Fibroblast of skin of back (primary cell): Measurements from ENCODE around the gene PTPN14.

Source experiments
- DNase-seq: peaks from one replicate; pipeline ENCODE4 v3.0.0-alpha.2; 2013

The PTPN14 gene

DNA sequence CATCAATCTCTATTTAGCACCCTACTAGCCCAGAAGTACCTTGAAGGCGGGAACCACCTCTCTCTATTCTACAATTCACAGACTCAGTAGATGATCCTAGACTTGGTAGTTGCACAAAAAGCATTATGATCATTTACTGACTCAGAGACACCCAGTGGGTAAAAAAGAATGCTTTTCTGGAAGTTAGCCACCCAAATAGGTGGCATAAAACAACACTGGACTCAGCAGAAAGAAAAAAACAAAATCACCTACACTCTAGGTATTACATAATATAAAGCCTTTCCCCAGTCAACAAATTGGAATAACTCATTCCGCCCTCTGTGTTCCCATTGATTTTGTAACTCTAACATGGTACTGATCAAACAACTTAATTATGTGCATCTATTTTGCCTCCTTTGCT is 126.3 kb downstream of the PTPN14 start:
- DNase-seq: no peak

DNA sequence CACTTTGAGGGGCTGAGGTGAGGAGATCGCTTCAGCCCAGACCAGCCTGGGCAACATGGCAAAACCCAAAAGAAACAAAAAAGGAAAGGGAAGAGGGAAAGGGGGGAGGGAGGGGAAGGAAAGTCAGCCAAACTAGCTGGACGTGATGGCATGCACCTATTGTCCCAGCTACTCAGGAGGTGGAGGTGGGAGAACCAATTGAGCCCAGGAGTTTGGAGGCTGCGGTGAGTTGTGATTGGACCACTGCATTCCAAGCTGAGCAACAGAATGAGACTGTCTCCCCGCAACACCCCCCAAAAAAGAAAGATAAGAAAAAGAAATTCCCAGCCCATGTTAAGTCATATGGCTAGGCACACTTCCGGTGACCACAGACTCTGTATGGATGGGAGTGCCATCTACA is 128.4 kb downstream of the PTPN14 start:
- DNase-seq: no peak

DNA sequence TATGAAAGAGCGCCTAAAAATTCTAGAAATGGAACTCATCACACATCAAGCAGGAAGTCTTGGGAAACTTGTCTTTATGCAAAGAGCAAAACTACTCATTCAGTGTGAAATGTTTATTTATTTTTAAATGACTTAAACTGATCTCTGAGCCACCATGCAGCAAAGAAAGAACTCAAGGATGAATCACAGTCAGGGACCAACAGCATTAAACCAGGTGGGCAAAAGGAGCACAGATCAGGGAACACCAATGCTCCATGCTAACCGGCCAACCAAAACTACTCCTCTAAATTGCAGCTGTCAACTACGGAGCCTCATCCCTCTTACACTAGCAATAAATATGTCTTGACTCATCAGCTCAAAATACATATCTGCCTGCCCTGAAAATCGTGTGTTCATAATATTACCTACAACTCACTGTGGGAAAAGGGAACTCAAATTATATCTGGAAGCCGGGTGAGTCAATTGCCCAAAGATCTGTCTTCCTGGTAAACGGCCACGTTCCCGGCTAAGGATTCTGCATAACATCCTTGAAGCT is 129.2 kb downstream of the PTPN14 start:
- DNase-seq: peak; percentile 96

DNA sequence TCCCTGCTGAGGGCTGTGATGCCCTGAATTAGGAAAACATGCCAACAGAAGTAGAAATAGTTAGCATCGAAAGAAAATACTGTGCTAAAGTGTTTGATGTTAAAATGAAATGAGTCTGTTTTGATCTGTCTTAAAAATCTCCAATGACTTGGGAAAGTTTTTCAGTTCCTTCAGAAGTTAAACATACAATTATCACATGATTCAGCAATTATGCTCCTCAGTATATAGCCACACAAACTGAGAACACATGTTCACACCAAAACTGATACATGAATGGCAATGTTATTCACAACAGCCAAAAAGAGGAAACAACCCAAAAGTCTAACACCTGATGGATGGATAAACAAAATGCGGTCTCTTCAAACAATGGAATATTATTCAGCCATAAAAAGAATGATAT is 130.6 kb downstream of the PTPN14 start:
- no peak for DNase-seq

DNA sequence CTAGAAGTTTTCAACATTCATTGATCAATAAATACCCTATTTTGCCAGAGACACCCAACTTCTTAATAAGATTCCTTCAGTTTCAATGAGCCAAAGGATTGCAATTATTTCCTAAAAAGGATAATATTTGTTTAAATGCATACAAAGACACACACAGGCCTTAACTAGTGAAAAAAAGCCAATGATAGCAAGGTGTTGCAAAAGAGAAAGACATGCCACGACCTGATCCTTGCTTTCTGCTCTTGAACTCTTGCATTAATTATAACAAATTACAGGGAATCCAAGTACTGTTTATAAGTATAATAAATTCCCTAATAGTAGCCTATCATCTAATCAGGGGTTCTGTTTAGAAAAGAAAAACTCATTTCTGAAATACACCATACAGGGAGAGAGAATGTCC is 131.1 kb downstream of the PTPN14 start:
- DNase-seq: no peak

DNA sequence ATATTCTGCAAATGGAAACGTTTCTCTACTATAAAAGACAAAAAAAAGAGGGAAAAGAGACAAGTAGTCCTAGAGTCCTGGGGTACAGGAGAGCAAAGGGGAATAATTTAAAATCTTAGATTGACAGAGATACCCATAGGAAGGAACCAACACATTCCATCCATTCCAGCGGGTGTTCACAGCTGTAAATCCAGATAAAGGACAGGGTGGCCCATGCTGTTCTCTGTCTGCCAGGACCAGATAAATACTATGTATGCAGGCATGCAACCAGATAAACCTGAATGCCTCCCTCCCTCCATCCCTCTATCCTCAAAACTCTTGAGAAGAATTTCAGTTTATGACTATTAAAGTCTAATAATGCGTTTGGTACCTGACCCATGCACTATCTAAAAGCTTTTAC is 131.8 kb downstream of the PTPN14 start:
- no peak for DNase-seq

DNA sequence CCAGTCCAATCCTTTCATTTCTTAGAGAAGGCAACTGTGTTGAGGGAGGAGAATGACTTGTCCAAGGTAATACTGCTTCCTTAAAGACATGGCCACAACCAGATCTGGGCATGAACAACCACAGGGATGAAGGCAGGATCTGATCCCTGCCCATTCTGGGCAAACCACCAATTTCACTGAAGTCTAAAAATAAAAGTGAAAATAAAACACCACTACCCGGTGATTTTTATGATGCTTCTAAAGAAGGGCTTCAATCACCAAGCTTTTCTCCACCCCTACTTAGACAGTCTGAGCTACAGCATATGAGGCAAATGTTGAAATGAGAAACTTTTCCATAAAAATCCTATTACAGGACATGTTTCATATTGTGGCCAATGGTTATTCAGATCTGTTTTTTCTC is 133.0 kb downstream of the PTPN14 start:
- DNase-seq: peak; percentile 37

DNA sequence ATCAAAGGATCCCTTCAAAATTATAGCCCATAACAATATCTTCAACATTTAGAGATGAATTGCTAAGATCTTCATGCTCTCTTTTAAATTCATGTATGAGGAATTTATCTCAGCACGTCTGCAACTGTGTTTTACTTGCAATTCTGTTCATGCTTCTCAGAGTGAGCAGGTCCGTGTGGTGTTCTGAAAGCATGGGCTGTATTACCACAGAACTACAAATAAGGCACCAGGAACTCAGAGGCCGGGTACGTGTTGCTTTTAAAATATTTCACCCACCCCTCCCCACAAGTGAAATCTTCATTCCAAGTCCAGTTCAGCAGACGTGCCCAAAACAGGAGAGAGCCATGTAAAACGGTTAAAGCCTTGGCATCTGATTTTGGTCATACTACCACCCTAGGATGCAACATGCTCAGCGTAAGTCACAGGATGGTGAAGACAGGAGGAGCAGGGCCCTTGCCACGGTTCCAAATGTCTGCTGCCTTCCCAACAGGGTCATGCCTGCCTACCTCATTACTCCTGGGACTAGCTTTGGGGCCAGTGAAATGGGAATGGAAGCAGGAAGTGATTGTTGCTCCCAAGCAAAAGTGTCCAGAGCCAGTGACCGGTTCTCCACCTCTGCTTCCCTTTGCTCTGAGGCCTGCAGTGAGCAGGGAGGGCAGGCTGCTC is 133.7 kb downstream of the PTPN14 start:
- DNase-seq: no peak

DNA sequence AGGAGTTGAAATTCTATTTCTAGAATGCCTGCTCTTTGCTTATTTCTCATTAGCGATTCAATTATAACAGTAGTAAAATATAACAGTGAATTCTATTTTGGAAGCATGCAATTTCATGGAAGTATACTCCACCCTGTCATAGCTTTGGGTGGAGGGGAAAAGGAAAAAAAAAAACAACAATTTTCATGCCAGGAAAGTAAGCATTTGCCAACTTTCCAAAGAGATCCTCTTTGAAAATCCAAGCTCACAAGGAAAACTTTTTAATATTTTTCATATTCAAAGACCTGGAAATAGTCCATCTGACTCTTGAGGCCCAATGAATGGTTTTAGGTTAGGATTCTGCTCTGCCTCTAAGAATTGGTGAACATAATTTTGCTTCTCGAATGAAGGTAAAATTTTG is 134.5 kb downstream of the PTPN14 start:
- no peak for DNase-seq

DNA sequence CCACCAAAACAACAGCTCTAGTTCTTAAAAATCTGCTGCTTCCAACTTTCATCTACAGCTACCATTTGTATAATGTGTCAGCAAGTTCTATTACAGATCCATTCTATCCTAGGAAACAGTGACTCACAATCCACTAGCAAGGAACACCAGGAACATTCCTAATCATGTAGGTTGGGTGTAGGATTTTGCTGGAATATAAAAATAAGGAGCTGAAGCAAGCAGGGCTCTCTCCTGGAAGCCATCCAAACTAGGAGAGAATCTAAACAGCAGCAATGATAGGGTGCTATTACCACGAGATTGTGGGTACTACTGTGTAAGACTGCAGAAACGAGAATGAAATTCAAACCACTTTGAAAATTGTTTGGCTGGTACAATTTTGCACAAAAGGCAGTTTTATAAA is 135.0 kb downstream of the PTPN14 start:
- peak; percentile 85 for DNase-seq

DNA sequence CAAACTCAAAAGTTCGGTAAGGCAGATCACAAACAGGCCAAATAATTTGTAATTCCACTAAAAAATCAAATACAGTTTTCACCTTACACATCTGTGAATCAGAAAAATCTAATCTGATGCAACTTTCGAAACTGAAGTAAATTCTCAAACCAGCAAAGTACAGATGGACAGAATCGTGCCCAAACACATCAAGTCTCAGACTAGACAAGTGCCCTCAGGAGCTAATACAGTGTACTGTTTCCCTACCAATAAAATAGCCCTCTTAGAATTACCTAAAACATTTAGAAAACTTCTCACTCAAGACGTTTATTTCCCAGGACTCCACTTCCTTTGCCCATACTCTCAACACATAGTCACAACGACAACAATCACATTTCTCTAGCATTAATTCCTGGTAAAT is 136.3 kb downstream of the PTPN14 start:
- DNase-seq: no peak

DNA sequence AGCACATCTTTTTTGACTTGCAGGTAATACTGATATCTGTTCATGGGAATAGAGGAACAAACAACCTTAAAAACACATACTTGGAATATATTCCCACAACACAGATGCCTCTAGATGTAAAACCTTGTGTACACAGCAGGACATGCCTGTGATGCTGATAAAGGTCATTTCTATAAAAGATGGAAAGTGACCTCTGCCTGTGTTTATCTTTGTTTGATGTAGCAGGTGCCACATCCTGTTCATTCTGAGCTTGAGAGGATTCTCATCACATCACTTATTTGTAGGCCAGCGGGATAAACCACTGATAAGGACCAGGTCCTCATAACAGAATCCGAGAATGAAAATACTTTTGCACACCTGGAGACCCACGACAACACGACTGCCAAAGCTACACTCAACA is 136.7 kb downstream of the PTPN14 start:
- no peak for DNase-seq

DNA sequence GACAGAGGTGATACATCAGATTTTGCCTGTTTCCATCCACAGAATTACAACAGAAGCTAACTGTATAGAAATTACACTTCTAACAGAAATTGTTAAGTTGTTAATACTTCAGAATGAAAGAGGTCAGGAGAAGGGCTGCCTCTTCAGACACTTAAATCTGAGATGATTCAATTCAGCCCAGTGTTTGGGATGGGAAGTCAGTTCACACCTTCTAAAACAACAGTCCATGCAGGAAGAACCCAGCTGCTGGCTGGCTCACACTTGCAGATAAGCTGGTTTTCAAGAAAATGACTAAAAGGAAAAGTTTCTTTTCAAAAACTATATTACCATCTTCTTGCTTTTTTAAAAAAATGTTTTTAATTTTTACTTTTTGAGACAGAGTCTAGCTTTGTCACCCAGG is 138.1 kb downstream of the PTPN14 start:
- DNase-seq: no peak

DNA sequence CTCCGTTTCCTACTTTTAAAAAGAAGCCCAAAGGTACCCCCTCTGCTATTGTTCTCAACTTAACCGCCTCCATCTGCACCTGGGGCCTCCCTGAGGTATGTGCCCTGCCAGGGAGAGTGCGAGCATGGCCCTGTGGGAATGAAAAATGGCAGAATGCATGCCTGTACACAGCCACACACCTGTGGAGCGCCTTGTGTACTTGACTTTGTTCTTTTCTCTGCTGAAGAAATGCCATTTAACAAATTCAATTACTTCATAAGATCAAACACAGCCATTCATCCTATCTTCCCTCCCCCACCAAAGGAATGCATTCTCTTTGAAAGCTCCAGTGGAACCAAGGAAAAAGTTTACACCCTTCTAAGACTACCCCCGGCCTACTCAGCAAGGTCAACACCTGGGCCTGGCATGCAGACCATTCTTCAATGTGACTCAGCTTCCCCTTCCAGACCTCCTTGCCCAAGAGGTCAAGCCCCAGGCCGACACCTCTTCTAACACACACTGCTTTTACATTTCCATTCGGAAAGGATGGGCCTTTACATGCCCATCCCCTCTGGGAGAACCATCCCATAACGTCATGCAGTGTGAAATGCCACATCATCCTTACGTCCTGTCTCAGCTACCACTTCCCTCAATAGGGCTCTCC is 146.7 kb downstream of the PTPN14 start:
- no peak for DNase-seq

DNA sequence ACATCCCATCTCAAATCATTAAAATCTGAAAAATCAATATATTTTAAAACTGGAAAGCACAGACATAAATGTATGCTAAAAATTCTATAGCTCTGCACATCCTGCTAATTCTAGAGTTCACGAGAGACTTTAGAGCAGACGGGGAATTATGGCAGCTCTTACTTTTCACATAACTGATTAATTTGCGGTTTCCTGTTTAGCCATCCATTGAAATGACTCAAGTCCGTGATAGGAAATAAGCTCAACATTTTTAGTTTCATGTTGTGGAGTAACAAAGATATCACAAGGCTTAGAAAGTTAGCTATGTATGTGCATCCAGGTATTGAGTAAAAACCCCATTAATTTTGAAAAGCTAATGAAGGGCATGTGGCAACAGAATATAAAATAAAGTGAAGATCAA is 147.2 kb downstream of the PTPN14 start:
- peak; percentile 84 for DNase-seq

DNA sequence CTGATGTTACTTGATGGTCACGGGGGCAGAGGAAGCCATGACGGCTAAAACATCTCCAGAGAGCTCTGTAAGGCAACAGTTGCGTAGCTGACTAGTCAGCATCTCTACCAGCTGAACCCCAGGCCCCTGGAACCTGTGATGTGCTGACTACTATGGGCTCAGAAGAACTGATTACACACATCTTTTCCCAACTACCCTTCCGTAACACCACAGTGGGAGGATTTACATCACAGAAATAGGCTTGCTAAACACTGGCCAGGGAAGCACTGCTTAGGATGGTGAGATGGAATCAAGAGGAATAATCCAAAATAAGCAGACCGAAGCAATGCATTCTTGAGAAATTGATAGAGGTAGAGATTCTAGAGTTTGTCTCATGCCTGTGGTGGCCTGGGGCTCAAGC is 148.0 kb downstream of the PTPN14 start:
- DNase-seq: no peak

DNA sequence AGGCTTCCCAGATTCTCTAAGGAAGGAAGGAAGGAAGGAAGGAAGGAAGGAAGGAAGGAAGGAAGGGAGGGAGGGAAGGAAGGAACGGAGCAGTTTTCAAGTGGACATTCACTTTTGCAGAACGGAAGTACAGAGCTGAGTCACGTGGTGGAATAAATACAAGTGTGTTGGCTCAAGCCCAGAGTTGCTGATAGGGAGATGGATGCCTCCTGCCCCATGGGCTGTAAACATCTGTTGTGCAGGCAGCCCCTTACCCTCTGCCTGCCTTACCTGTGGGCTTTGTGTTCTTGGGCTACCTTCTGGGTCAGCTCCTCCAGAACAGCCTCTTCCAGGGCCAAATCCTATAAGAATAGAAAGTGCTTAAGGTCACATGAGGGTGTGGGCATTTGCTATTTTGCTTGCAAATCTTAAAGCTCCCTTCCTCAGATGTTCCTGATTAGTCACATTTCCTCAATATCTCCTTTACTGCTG is 148.8 kb downstream of the PTPN14 start:
- no peak for DNase-seq

DNA sequence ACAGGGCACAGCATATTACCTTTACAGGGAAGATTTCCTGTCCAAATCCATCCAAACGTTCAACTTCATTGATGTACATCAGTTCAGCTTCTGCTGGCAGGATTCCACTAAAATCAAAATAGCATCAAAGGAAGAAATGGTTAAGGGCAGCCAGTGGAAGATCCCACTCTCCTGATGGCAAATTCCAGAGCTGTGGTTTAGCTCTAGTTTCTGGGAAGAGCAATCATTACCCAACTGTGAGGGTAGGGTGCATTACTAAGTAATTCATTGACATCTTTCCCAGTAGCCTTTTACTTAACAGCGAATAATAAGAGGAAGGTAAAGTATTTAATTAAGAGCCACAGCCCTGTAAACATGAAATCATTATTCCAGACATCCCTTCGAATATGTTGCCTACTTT is 149.7 kb downstream of the PTPN14 start:
- no peak for DNase-seq

DNA sequence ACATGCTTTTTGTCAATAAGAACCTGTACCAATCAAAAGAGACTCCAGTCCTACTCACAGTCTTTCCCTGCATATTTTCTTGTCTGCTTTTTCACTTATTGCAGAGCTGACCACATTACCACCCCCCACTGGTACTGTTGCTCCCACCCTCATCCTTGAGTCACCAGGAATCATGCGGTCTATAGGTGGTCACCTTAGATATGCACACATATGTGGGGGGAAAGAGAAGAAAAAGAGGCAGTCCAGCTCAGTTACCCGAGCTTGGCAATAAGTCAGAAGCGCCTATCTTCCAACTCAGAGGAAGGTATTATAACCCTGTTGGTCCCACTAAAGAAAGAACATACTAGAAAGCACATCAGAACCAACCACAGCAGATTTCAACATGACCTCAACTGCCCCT is 151.3 kb downstream of the PTPN14 start:
- no peak for DNase-seq

DNA sequence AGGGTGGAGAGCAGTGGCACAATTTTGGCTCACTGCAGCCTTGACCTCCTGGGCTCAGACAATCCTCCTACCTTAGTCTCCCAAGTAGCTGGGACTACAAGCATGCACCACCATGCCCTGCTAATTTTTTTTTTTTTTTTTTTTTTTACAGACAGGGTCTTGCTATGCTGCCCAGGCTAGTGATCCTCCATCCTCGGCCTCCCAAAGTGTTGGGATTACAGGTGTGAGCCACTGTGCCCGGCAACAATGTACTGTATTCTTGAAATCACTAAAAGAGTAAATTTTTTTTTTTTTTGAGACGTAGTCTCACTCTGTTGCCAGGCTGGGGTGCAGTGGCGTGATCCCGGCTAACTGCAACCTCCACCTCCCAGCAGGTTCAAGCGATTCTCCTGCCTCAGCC is 152.9 kb downstream of the PTPN14 start:
- DNase-seq: no peak

DNA sequence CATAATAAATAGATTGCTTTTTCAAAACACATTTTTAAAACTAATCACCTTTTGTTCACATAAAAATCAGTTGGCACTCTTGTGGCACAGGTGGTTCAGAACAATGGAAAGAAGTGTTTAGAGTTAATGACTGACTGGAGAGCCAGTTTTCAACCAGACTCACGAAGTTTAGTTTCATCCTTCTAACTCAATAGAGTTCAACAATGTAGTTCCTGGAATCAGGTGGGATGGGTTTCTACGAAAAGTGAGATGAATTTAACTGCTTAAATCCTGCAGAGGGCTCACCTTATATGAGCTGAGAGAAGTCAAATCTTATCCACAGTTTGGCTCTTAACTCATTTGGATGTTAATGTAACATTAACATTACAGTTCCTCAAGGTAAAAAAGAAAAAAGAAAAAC is 153.9 kb downstream of the PTPN14 start:
- no peak for DNase-seq

DNA sequence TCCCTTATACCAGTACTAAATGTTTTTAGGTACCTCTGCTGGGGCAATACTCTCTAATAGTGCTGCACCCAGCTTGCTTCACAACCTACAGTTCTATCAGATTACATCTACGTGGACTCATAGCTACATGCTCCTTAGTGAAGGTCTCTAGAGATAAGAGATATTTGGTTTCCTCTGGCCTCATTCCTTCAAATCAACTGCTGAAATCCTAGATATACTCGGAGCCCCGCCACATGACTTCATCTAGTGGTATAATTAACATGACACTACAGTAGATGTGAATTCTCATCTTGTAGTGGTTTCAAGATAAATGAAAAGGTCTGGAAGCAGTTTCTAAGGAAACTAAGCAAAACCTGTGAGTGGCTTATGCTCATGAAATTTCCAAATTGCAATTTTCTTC is 155.1 kb downstream of the PTPN14 start:
- peak; percentile 37 for DNase-seq

DNA sequence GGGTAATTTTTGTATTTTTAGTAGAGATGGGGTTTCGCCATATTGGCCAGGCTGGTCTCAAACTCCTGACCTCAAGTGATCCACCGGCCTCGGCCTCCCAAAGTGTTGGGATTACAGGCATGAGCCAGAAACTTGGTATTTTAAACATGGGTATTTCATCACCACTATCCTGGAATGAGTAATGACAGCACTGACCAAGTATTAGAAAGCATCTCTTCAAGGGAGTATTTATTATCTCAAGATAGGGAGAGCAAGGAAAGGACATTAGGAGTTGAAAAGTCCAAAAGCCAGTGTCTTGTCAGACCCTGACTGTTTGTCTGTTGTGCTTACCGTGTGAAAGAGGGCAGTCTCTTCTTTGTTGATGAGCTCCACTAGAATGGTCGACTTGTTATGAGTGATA is 156.8 kb downstream of the PTPN14 start:
- DNase-seq: peak; percentile 90

DNA sequence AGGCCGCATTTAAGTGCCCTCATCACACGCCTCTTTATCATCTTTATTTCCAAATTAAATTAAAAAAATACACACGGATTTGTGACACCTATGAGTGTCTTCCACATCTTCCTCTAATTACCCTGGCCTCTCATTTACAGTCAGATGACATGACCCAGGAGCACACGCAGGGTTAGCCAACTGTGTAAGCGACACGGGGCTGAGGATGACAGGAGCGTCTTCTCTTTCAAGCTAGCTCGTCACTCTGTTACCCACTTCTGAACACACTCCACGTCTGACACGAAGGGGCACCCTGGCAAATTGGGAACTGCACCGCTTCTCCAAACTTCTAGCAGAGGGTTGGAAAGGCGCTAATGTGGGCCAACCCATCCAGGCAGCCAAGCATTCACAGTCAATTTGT is 158.3 kb downstream of the PTPN14 start:
- DNase-seq: no peak
